Chondrocyte (in vitro differentiated cells): ENCODE data around the gene SREBF2. TPM values are rescaled to one million over a fixed set of nuclear protein-coding genes. Genes with fewer than 3 reads are reported as not detected.

Experiments used
- DNase-seq: peaks from one replicate; pipeline ENCODE4 v3.0.0; 2021; ENCODE audit warnings: mixed read lengths, low spot score
- H3K27ac Mint-ChIP-seq: one replicate; pipeline ENCODE4 v1.8.0; 2021; ENCODE audit warnings: mild to moderate bottlenecking, moderate library complexity, mixed read lengths; ENCODE audit not compliant: unreplicated experiment
- H3K27me3 Mint-ChIP-seq: 2 replicates; pipeline ENCODE4 v1.8.0; 2021; ENCODE audit warnings: low read depth, mixed read lengths
- H3K36me3 Mint-ChIP-seq: 2 replicates; pipeline ENCODE4 v1.8.0; 2021; ENCODE audit warnings: low read depth, mixed read lengths
- H3K4me1 Mint-ChIP-seq: 2 replicates; pipeline ENCODE4 v1.8.0; 2021; ENCODE audit warnings: low read depth, mild to moderate bottlenecking, mixed read lengths
- H3K4me3 Mint-ChIP-seq: one replicate; pipeline ENCODE4 v1.8.0; 2021; ENCODE audit warnings: mild to moderate bottlenecking, moderate library complexity, mixed read lengths; ENCODE audit not compliant: unreplicated experiment
- H3K9me3 Mint-ChIP-seq: 2 replicates; pipeline ENCODE4 v1.8.0; 2021; ENCODE audit warnings: low read depth, mixed read lengths
- CTCF ChIP-seq: fragments of 200-600 bp; sonication (generic); IDR thresholded peaks from 2 replicates; pipeline ENCODE4 v1.5.0; 2021; ENCODE audit warnings: antibody characterized with exemption, mild to moderate bottlenecking, moderate library complexity
- total RNA-seq: library from RNA; stranded (reverse); gene quantifications from 3 replicates; pipeline ENCODE4 v1.2.1, GENCODE V29; 2021

Gene SREBF2
- total RNA-seq, 1 donor from 2014 or later = 106 TPM

GRCh38 chr22:41844513-41844912 is 11.6 kb downstream of the SREBF2 start:
- Mint-ChIP-seq H3K4me1 (peaks cover 74% of the 10 kb centered on the region), H3K27ac (no peak overlapping the region), H3K9me3 (no peaks in the 10 kb centered on the region)

GRCh38 chr22:41845380-41846267 is 12.7 kb downstream of the SREBF2 start:
- TF ChIP-seq CTCF = no peak
- H3K9me3 Mint-ChIP-seq = no peaks in the 10 kb centered on the region
- H3K4me1 Mint-ChIP-seq = peaks cover 71% of the 10 kb centered on the region
- no peak for DNase-seq
- H3K36me3 Mint-ChIP-seq = no peaks in the 10 kb centered on the region
- H3K27me3 Mint-ChIP-seq = no peaks in the 10 kb centered on the region
- no peak overlapping the region for H3K4me3 Mint-ChIP-seq
- H3K27ac Mint-ChIP-seq = peak overlapping the region; percentile 78

More at GRCh38 chr22:41844513-41844912, 11.6 kb downstream of the SREBF2 start:
- Mint-ChIP-seq H3K4me3 (no peak overlapping the region), H3K27me3 (no peaks in the 10 kb centered on the region), H3K36me3 (peaks cover 2% of the 10 kb centered on the region)
- no peak for DNase-seq
- TF ChIP-seq CTCF = no peak

GRCh38 chr22:41846268-41846987 is 13.5 kb downstream of the SREBF2 start:
- Mint-ChIP-seq H3K4me1 (peaks cover 63% of the 10 kb centered on the region), H3K4me3 (no peak overlapping the region), H3K36me3 (no peaks in the 10 kb centered on the region), H3K27me3 (no peaks in the 10 kb centered on the region), H3K27ac (peak overlapping the region; percentile 58), H3K9me3 (no peaks in the 10 kb centered on the region)
- no peak for TF ChIP-seq CTCF
- DNase-seq = no peak

GRCh38 chr22:41847300-41847699 is 14.4 kb downstream of the SREBF2 start:
- H3K4me1 Mint-ChIP-seq = peaks cover 55% of the 10 kb centered on the region
- H3K9me3 Mint-ChIP-seq = no peaks in the 10 kb centered on the region
- no peak overlapping the region for H3K4me3 Mint-ChIP-seq
- H3K27me3 Mint-ChIP-seq = no peaks in the 10 kb centered on the region
- DNase-seq = no peak
- TF ChIP-seq CTCF = no peak
- no peaks in the 10 kb centered on the region for H3K36me3 Mint-ChIP-seq
- H3K27ac Mint-ChIP-seq = peak overlapping the region; percentile 58

GRCh38 chr22:41848468-41848867 is 15.6 kb downstream of the SREBF2 start:
- Mint-ChIP-seq H3K27ac (no peak overlapping the region), H3K9me3 (no peaks in the 10 kb centered on the region)

More at GRCh38 chr22:41848468-41848867, 15.6 kb downstream of the SREBF2 start:
- H3K4me3 Mint-ChIP-seq = no peak overlapping the region
- no peaks in the 10 kb centered on the region for H3K27me3 Mint-ChIP-seq
- no peak for TF ChIP-seq CTCF
- H3K4me1 Mint-ChIP-seq = peaks cover 50% of the 10 kb centered on the region
- no peak for DNase-seq
- no peaks in the 10 kb centered on the region for H3K36me3 Mint-ChIP-seq
